Body of pancreas (tissue), 4 donors: ENCODE data around the gene DIO1. TPM values are rescaled to one million over a fixed set of nuclear protein-coding genes. Genes with fewer than 3 reads are reported as not detected.

Experiments used
- ATAC-seq: fragments of 150-250 bp; one replicate; pipeline ENCODE4 v1.9.1; 2016
- DNase-seq, 4 donors: peaks; one replicate each; pipeline ENCODE4 v3.0.0-alpha.2; 2019
- H3K27ac ChIP-seq, 4 donors: fragments of 200-600 bp; sonication (generic); 1 replicate in 3 of 4; 2 replicates in 1 of 4; pipeline versions ENCODE4 v1.5.1 to v1.6.1; 2016 to 2019; ENCODE audit warnings: mild to moderate bottlenecking in 1 of 4, mixed read lengths in 1 of 4, moderate library complexity in 1 of 4
- H3K27me3 ChIP-seq, 2 donors: fragments of 200-600 bp; sonication (generic); one replicate each; pipeline ENCODE4 v1.6.0; 2016; ENCODE audit warnings: mild to moderate bottlenecking in 1 of 2
- H3K36me3 ChIP-seq, 2 donors: fragments of 200-600 bp; sonication (generic); replicated peaks in 1 of 2; 2 replicates each; pipeline ENCODE4 v1.5.1; 2016; ENCODE audit warnings: low read depth in 2 of 2; ENCODE audit not compliant: insufficient read depth in 1 of 2
- H3K4me1 ChIP-seq: fragments of 200-600 bp; sonication (generic); one replicate; pipeline ENCODE4 v1.6.0; 2016
- H3K4me3 ChIP-seq, 2 donors: fragments of 200-600 bp; sonication (generic); 1 replicate in 1 of 2; 2 replicates in 1 of 2; pipeline ENCODE4 v1.5.1; 2016 to 2019
- H3K9me3 ChIP-seq, 3 donors: fragments of 200-600 bp; sonication (generic); 1 replicate in 2 of 3; 2 replicates in 1 of 3; pipeline ENCODE4 v1.5.1; 2016
- CTCF ChIP-seq, 7 experiments: fragments of 450-650 bp in 4 of 7; fragments of 200-600 bp in 3 of 7; sonication (generic) in 3 of 7; IDR thresholded peaks; one replicate each; pipeline ENCODE4 v1.5.1; 2016 to 2019; ENCODE audit warnings: antibody characterized with exemption in 7 of 7
- POLR2A ChIP-seq, 3 donors: fragments of 450-650 bp; IDR thresholded peaks; one replicate each; pipeline ENCODE4 v1.6.1; 2016; ENCODE audit warnings: antibody characterized with exemption in 3 of 3, mild to moderate bottlenecking in 2 of 3
- WGBS, 2 donors: methylation state at CpG; one replicate each; pipeline ENCODE4 v1.1.5; 2017; 5-methylcytosine and 5-hydroxymethylcytosine counted together
- intact Hi-C: fragments of 100-400 bp; cut with DNase I; formaldehyde crosslinking; loops from one replicate; pipeline ENCODE4 v1.15.1; 2023
- total RNA-seq, 2 donors: library from RNA; depleted of rRNA; stranded (reverse); fragments of >200 nt; gene quantifications; one replicate each; pipeline ENCODE4 v1.1.0, GENCODE V29; 2016

The DIO1 gene
- total RNA-seq = not detected

- intact Hi-C loops = no loop called here
- H3K36me3 ChIP-seq = no peaks in the 10 kb centered on the region
- H3K9me3 ChIP-seq = no peaks in the 10 kb centered on the region
- no peaks in the 10 kb centered on the region for H3K27me3 ChIP-seq
- whole genome bisulfite sequencing, 2 donors = 57 to 73% methylated on average over 7 to 14 of the region's 14 CpGs
- no peak for DNase-seq
- no peak for ATAC-seq
- peak within 1 kb of the TSS in 1 of 4 donors; percentile 45 for H3K27ac ChIP-seq
- no peak within 1 kb of the TSS for H3K4me3 ChIP-seq
- peaks cover 14% of the 10 kb centered on the region for H3K4me1 ChIP-seq
- TF ChIP-seq POLR2A (IDR thresholded peaks at IDR 0.05) (no peak), CTCF (IDR thresholded peaks at IDR 0.05) (no peak)
These were observed at the start of gene DIO1 for GRCh38 chr1:53893999-53894636. TSS of gene DIO1 (plus strand) at chr1:53894187. CDS start at chr1:53894211, 24 bp downstream.

GRCh38 chr1:53847980-53848379 is 46.0 kb upstream of the DIO1 start:
- TF ChIP-seq CTCF (IDR thresholded peaks at IDR 0.05) (no peak), POLR2A (IDR thresholded peaks at IDR 0.05) (no peak)
- WGBS, 2 donors = 75 to 87% methylated on average over 6 of the region's 6 CpGs
- Histone ChIP-seq H3K4me1 (no peaks in the 10 kb centered on the region), H3K9me3 (no peaks in the 10 kb centered on the region), H3K27ac (no peak overlapping the region), H3K4me3 (no peak overlapping the region), H3K36me3 (peaks cover 0 to 5% of the 10 kb centered on the region in 2 donors), H3K27me3 (no peaks in the 10 kb centered on the region)
- DNase-seq (no peak), ATAC-seq (no peak)
- intact Hi-C loops = loop anchor here (10.0 kb wide), 1 partner anchor 207 kb away; the partner anchor contains the start of genes TCEANC2 and TMEM59

- TF ChIP-seq CTCF (IDR thresholded peaks at IDR 0.05) = no peak
- no peak for TF ChIP-seq POLR2A (IDR thresholded peaks at IDR 0.05)
- H3K27ac ChIP-seq = no peak overlapping the region
- no peaks in the 10 kb centered on the region for H3K9me3 ChIP-seq
- DNase-seq (no peak), ATAC-seq (no peak)
- intact Hi-C loops = no loop called here
- 83 to 84% methylated on average over 7 of the region's 7 CpGs for WGBS, 2 donors
- H3K36me3 ChIP-seq = peaks cover 0 to 17% of the 10 kb centered on the region in 2 donors
- no peaks in the 10 kb centered on the region for H3K27me3 ChIP-seq
- H3K4me3 ChIP-seq = no peak overlapping the region
- H3K4me1 ChIP-seq = no peaks in the 10 kb centered on the region
These were observed 43.8 kb upstream of the DIO1 start for GRCh38 chr1:53850082-53850673.

- intact Hi-C loops = no loop called here
- TF ChIP-seq CTCF (IDR thresholded peaks at IDR 0.05) = no peak
- TF ChIP-seq POLR2A (IDR thresholded peaks at IDR 0.05) = no peak
- WGBS, 2 donors = 87 to 90% methylated on average over 9 of the region's 9 CpGs
- H3K4me1 ChIP-seq = no peaks in the 10 kb centered on the region
- H3K27me3 ChIP-seq = no peaks in the 10 kb centered on the region
- no peak overlapping the region for H3K27ac ChIP-seq
- DNase-seq (peak in 2 of 4 donors; percentile 17 to 25), ATAC-seq (no peak)
- no peak overlapping the region for H3K4me3 ChIP-seq
- H3K36me3 ChIP-seq = peaks cover 0 to 24% of the 10 kb centered on the region in 2 donors
- H3K9me3 ChIP-seq = no peaks in the 10 kb centered on the region
These were observed 42.3 kb upstream of the DIO1 start for GRCh38 chr1:53851571-53852285.
